Skin epidermis (tissue), 12 donors: ENCODE results near the gene THEM4.

Experiments used
- H3K27ac ChIP-seq, 21 experiments: fragments of 200-600 bp; sonication (generic) in 11 of 21; one replicate each; pipeline ENCODE4 v1.5.0; 2020; ENCODE audit warnings: mild to moderate bottlenecking in 3 of 21, inconsistent platforms in 2 of 21, moderate library complexity in 2 of 21
- H3K4me3 ChIP-seq, 7 experiments: fragments of 200-600 bp; sonication (generic) in 2 of 7; one replicate each; pipeline ENCODE4 v1.5.0; 2020; ENCODE audit warnings: inconsistent platforms in 2 of 7, mild to moderate bottlenecking in 2 of 7, moderate library complexity in 1 of 7

Gene THEM4

DNA sequence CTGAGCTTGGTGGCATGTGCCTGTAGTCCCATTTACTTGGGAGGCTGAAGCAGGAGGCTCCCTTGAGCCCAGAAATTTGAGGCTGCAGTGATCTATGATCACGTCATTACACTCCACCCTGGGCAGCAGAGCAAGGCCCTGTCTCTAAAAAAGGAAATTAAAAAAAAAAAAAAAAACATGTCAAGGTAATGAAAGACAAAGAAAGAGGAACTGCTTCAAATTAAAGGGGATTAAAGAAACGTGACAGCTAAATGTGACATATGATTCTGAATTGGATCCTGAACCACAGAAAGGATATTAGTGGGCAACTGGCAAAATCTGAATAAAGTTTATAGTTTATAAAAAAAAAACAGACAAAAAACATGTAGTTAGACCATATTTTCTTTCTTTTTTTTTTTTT, 65.9 kb downstream of the THEM4 start:
- Histone ChIP-seq H3K4me3 (no peak overlapping the region), H3K27ac (no peak overlapping the region)

DNA sequence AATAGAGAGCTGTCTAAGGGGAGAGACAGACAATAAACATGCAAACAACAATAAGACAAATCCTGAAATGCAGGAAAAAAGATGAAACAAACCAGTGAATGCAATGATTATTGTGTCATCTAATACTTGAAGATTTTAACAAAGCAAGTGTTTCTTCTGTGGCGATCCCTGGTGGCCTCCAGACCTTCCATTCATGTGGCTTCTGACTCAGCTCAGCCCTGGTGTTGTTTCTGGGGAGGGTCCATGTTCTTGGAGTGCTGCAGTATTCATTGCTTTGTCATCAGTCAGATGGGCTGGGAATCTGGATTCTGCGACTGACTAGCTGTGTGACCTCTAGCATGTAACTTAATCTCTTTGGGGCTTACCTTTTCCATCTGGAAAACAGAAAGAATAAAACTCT, 68.2 kb downstream of the THEM4 start:
- peak overlapping the region in 3 of 21 experiments; percentile 74 to 95 (median 84) for H3K27ac ChIP-seq

DNA sequence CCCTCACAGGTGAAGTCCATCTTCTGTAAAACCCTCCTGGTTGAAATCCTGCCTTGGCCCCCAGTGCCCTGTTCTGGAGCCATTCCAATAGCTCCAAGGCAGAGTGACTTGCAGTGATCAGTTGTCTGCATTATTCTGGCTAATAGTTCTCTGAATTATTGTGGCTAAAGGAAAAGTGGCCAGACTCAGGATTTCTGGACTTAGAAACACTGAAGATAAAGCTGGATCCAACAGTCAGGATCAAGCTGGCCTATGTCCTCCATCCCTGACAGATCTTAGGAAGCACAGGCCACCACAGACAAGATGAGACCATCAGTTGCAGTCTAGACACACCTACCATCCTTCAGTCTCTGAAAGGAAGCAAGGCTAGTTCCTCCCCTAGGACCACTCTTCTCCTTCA, 68.9 kb downstream of the THEM4 start:
- Histone ChIP-seq H3K4me3 (peak overlapping the region; percentile 34 to 51 (median 41)), H3K27ac (peak overlapping the region; percentile 1 to 96 (median 87))

More for the DNA sequence above, 68.2 kb downstream of the THEM4 start:
- no peak overlapping the region for H3K4me3 ChIP-seq

DNA sequence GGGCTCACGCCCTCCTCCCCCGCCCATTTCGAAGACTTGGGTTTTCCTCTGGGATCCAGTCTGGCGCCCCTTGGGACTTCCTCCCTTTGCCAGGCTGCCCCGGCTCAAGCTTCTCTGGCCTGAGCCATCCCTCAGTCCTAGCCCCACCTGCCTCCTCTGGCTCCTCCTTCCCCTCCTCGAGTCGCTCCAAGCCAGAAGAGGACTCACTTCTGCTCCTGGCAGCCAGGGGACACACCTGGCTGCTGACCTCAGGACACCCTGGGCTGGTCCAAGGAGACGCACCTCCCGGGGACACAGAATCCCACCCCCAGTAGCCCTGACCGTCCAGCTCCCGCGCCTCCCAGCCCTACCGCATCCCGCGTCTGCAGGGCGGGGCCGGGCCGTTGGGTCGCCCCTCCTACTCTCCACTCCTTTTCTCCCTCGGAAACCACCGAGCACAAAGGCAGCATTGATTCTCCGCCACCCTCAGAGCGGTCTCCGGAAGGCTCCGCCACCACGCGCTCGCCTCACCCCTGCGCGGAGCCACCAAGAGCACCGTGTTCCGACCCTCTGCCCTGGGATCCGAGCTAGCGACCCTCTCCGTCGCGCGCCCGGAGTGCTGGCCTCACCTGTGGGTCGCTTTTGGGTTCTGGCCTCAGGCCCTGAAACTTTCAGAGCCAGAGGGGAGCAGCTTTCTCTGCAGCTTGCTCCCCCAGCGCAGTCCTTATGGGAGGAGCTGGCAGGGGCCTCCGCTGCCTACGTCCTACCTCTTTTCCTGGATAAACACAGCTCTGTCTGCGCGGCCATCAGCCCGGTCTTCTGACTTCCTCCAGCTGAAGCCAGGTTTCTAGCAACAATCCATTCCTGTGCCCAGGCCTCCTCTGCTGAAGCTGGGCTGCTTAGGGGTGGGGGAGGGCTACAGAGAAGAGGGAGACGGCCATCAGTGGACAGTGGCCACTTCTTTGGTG, 69.6 kb downstream of the THEM4 start, which contains the start of gene C2CD4D:
TSS of gene C2CD4D (minus strand) at position 364 of the 947 bp plus-strand sequence. CDS start 831 bp downstream, outside the sequence.
- H3K4me3 ChIP-seq, result peak within 1 kb of the TSS; percentile 34 to 51 (median 41)
- H3K27ac ChIP-seq, result peak within 1 kb of the TSS; percentile 58 to 96 (median 87)

DNA sequence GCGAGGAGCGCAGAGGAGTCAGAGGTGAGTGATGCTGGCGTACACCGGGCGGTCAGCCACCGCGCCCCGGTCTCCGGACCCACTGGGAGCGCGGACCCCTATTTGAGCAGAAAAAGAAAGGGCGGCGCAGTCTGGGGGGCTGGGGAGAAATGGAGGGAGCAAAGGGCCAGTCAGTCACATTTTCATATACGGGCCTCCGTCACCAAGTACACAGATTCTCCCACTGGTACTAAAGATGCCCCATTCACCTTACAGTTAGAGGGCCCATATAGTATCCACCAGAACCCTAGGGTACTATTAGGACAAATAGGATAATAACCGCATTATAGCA, 70.3 kb downstream of the THEM4 start:
- H3K4me3 ChIP-seq, result peak overlapping the region; percentile 18 to 51 (median 41)
- H3K27ac ChIP-seq, result peak overlapping the region in 20 of 21 experiments; percentile 43 to 96 (median 88)

DNA sequence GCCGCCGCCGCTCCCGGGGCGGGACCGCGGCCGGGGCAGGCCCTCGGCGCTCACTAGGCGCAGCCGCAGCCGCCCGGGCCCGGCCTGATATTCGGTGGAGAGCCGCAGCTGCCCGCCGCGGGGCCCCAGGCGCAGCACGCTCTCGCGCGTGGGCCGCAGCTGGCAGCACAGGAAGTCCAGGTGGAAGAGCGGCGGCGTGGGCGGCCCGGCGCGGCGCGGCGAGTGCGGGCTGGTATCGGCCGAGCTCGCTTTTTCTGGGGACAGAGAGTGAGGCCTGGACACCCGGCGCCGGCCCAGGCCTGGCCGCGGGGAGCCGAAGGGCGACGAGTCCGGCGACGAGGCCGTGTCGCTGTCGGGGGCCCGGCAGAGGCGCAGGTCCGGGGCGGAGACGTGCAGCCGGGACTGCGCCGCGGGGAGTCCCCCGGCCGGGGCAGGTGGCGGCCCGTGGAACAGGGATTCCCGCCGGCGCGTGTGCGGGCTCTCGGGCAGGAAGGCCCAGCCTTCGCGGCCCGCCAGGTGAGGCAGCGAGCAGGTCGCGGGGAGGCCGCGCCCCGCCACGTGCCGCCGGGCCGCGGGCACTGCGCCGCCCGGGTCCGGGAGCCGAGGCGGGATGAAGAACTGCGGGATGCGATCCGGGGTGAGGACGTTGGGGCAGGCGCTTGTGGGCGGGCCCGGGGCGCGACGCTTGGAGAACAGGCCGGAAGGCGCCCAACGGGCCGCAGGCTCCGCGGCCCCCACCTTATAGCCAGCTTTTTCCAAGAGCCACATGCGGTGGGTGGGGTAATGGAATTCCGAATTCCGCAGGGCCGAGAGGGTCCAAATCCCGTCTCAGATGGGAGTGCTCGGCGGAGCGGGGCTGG, 70.9 kb downstream of the THEM4 start:
- peak overlapping the region; percentile 43 to 96 (median 86) for H3K27ac ChIP-seq
- H3K4me3 ChIP-seq, result peak overlapping the region; percentile 18 to 51 (median 41)

DNA sequence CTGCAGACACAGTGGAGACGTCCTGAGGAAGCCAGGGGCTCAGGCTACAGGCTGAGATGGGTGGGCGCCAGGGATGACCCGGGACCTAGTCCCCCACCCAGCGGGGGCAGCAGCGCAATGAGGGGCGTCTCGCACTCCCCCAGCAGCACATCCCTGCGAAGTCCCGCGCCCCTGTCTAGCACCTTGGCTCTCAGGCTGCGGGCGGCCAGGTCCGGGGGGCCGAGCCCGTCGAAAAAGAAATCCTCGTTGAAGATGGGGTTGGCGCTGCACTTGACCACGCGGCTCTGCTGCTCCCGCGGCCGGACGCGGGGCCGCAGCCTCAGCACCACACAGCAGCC, 71.5 kb downstream of the THEM4 start:
- peak overlapping the region; percentile 18 to 51 (median 41) for H3K4me3 ChIP-seq

DNA sequence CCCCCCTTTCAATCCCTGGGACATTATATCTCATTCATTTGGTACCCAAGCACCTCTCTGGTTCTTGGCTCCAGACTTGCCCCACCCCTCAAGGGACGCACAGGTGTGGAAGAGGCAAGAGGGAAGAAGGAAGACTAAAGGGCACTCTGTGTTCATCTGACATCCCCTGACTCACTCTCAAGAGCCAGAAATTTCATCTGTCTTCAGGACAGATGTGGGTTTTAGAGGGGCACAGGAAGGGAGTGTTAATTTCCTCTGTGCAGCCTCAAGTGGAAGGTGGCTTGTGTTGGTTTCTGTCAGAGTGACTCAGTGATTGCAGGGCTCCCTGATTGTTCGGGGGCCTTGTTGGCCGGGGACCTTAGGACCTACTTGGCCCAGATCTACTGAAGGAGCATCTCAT, 72.1 kb downstream of the THEM4 start:
- Histone ChIP-seq H3K4me3 (no peak overlapping the region), H3K27ac (peak overlapping the region in 14 of 21 experiments; percentile 21 to 96 (median 90))

More for the DNA sequence above, 71.5 kb downstream of the THEM4 start:
- peak overlapping the region in 19 of 21 experiments; percentile 24 to 96 (median 86) for H3K27ac ChIP-seq

DNA sequence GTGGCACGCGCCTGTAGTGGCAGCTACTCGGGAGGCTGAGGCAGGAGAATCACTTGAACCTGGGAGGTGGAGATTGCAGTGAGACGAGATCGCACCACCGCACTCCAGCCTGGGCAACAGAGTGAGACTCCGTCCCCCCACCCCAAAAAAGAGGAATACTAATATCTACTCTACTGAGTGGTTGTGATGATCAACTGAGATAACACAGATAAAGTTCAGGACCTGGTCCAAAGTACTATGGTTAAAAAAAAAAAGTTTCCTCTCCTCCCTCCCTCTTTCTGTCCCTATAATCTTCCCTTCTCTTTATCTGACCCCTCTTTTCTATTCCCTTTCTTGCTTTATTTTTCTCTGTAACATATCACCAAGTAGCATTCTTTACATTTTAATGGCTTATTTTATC, 73.7 kb downstream of the THEM4 start:
- peak overlapping the region in 6 of 21 experiments; percentile 3 to 86 (median 32) for H3K27ac ChIP-seq
- H3K4me3 ChIP-seq, result no peak overlapping the region

DNA sequence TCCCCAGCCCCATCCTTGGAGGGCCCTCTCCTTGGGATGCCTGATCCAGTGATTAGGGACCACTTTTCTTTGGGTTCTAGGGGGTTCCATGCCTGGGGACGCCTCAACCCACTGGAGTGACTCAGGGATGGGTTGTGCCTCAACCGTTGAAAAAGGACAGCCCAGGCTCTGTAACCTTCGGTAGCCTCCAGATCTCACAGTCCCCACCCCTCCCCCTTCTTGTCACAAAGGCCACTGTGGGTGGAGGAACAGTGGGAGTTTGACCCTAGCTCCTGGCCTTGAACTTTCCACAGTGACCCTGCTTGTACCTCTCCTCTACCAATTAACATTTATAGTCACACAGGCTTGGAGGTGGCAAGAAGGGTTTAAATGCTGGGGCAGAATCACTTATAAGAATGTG, 75.1 kb downstream of the THEM4 start:
- Histone ChIP-seq H3K27ac (peak overlapping the region in 6 of 21 experiments; percentile 15 to 86 (median 60)), H3K4me3 (no peak overlapping the region)

DNA sequence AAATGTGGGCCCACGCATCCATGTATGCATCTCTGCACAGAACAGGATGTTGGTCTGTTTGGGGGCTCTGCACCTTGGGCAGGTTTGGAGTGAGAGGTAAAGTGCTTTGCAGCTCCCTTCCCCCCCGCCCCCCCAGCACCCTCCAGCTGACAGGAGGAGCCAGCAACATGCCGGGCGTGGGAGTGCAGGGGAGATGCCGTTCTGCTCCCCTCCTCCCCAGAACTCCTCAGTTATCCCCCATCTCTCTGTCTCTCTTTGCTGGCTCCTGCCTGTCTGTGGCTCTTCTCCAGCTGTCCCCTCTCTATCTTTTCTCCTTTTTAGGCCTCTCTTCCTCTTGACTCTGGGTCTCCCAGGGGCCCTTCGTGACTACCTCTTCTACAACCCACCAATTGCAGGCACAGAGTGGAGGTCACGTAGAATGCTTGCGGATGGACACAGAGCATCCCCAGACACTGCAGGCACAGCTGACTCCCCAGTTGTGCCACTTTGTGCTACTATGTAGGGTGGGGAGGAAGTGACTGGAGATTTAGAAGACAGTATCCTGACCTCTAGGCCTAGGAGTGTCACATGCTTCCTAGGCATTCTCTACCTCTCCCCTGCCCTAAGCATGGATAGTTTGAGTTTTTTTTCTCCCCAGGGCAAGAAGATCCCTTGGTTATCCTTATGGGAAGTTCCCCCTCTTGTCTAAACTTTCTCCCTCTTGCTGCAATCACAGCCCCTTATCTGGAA, 76.0 kb downstream of the THEM4 start:
- no peak overlapping the region for H3K4me3 ChIP-seq
- H3K27ac ChIP-seq, result peak overlapping the region in 10 of 21 experiments; percentile 10 to 86 (median 78)

DNA sequence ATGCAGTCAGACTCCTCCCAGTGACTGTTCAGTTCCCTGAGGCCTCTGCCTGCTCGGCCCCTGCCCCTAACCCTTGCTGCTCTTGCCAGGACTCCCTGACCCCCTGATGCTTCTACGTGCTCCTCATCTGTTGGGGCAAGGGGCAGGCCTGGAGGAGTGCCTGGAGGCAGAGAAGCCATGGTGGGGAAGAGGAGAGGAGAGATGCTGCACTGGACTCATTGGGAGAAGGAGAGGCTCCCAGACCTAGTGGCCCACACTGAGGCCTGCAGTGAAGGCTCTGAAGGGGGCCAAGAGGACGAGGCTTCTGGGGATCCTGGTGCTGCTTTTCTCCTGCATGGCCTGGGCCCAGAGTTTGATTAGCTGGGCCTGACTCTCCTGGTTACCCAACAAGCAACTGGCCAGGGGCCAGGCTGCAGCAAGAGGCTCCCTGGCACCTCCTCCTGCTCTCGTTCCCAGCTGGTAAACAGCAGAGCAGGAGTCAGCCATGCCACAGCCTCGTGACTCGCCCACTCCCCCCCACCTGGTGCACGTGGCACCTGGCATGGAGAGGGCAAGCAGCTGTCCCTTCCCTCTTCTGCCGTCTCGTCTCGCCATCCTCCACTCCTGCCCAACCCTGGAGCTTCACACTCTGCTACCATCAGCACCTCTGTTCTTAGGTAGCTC, 76.9 kb downstream of the THEM4 start:
- peak overlapping the region in 15 of 21 experiments; percentile 3 to 86 (median 76) for H3K27ac ChIP-seq
- H3K4me3 ChIP-seq, result no peak overlapping the region

DNA sequence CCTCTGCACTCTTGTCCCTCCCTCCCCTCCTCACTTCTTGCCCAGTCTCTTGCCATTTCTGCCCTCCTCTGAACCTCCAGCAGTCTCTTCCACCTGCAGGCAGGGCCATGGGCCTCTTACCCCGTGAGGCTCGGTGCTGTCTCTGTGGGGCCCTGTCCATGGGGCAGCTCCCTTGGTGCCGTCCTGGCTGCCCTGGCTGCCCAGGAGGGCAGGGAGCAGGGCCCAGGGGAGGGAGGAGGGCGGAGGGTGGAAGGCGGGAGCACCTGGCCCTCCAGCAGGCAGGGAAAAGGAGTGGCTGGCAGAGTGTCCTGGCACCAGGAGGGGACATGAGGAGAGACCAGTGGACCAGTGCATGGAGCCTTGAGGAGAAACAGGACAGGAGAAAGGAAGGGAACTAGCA, 77.7 kb downstream of the THEM4 start, which contains the start of gene RORC:
TSS of gene RORC (minus strand) at position 198 of the 400 bp plus-strand sequence. CDS start at position 160, 38 bp downstream.
- peak within 1 kb of the TSS in 19 of 21 experiments; percentile 7 to 86 (median 76) for H3K27ac ChIP-seq
- peak within 1 kb of the TSS in 5 of 7 experiments; percentile 1 to 48 (median 5) for H3K4me3 ChIP-seq

DNA sequence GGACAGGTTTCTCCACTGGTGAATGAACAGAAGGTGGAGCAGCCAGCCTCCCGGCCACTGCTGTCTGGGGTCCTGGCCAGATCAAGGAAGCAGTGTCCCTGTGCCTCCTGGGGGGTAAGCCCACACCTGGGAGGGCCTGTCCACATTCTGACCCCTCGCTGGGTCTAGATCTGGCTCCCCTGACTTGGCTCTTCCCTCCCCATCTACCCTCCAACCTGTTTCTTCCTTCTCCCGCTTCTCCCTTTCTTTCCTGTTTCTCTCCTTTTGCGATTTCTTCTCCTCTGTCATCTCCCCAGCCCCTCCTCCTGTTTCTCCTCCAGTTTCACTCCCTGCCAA, 78.1 kb downstream of the THEM4 start:
- Histone ChIP-seq H3K27ac (peak overlapping the region in 17 of 21 experiments; percentile 7 to 86 (median 76)), H3K4me3 (peak overlapping the region in 5 of 7 experiments; percentile 1 to 48 (median 5))

DNA sequence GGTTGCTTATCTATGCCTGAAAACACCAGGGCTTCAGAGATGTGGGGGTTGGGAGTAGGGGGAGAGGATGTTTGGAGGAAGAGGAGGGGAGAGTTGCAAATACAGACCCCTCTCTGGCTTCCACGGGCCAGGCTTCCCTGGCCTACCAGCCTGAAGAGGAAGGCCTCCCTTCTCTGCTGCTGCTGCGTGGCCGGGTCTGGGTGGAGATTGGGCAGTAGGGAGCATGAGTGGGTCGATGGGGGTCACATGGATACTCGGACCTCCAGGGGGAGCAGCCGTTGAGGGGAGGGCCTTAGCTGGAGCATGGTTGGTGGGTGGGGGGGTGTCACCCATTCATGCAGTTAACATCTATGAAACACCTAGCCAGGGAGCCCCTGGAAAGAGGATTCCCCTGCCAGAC, 79.3 kb downstream of the THEM4 start:
- Histone ChIP-seq H3K4me3 (no peak overlapping the region), H3K27ac (peak overlapping the region in 12 of 21 experiments; percentile 33 to 82 (median 74))

DNA sequence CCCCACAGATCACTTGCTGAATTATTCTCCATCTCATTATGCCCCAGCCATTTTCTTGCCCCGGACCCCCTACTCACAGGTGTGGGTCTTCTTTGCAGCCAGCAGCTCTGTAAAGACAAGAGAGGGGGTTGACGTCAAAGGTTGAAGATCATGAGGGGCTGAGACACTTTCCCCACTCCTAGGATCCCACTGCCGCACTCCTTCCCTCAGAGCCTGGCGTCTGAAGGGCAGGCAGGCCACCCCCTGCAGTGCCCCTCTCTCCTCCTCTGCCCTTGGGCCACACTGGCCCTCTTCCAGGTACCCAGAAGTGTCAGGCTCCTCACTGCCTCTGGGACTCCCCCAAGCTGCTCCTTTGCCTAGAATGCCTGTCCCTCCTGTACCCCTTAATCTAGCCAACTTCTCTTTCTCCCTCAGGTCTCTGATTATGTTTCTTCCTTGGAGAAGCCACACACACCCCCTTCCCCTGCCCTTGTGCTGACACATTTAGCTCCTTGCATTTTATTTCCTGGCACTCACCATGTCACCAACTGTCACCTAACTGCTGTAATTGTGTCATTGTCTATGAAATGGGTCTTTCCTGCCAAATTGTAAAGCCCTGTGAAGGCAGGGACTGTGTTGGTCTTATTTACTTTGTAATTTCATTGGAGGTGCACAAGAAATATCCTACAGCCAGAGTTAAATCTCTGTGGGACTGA, 79.8 kb downstream of the THEM4 start:
- H3K4me3 ChIP-seq, result no peak overlapping the region
- peak overlapping the region in 14 of 21 experiments; percentile 0 to 82 (median 58) for H3K27ac ChIP-seq

DNA sequence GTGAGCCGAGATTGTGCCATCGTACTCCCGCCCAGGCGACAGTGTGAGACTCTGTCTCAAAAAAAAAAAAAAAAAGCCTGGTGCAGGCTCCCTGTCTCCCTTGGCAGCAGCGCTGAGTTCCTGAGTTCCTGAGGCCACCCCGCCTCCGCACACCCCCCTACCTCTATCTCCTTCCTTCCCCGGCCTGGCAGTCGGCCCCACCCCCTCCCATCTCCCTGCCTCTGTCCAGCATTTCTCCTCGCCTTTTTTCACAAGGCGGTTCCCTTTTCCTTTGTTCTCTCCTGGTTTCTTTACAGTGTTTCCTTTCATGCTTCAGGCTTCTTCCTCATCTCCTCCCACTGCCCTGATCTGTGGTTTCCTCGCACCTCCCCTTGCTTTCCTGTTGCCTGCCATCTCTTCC, 80.4 kb downstream of the THEM4 start:
- H3K4me3 ChIP-seq, result no peak overlapping the region
- H3K27ac ChIP-seq, result peak overlapping the region in 13 of 21 experiments; percentile 0 to 82 (median 55)

DNA sequence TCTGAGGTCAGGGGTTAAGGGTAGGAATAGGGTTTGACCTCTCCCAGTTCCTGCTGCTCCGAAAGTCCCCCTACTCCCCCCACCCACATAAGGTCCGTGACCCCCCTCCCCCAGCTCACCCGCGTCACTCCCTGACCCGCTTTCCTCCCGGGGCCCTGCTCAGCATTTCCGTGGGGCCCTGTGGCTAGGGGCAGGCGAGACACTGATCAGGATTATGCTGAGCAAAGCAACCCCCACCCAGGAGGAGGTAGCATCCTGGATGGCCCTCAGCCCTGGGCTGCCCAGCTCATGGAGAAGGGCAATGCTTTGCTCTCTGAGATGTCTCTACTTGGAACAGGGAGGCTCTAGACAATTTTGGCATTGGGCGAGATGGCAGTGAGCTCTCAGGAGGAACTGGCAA, 81.5 kb downstream of the THEM4 start:
- H3K4me3 ChIP-seq, result no peak overlapping the region

More for the DNA sequence above, 81.5 kb downstream of the THEM4 start:
- peak overlapping the region in 12 of 21 experiments; percentile 7 to 82 (median 44) for H3K27ac ChIP-seq
